Neutrophil (primary cell): ENCODE data around the gene GCNT2.
A peak's percentile ranks its signal among the peaks of the same experiment; 100 is the strongest.

ENCODE experiments used
- H3K27ac ChIP-seq: fragments of 200-600 bp; sonication (generic); 2 replicates; pipeline ENCODE4 v1.5.1; 2016; ENCODE audit warnings: mild to moderate bottlenecking, moderate library complexity
- H3K27me3 ChIP-seq: fragments of 200-600 bp; sonication (generic); 2 replicates; pipeline ENCODE4 v1.6.0; 2016; ENCODE audit warnings: mild to moderate bottlenecking
- H3K36me3 ChIP-seq: fragments of 200-600 bp; sonication (generic); 2 replicates; pipeline ENCODE4 v1.5.1; 2017
- H3K4me1 ChIP-seq, 2 experiments: fragments of 200-600 bp in 1 of 2; sonication (generic) in 1 of 2; 1 replicate in 1 of 2; 2 replicates in 1 of 2; pipeline versions ENCODE4 v1.5.1 to v1.6.1; 2013 to 2016; ENCODE audit warnings: low read depth in 1 of 2, low read length in 1 of 2, mild to moderate bottlenecking in 1 of 2, moderate library complexity in 1 of 2; ENCODE audit not compliant: control insufficient read depth in 1 of 2, insufficient read depth in 1 of 2
- H3K4me3 ChIP-seq, 2 experiments: fragments of 200-600 bp in 1 of 2; sonication (generic) in 1 of 2; 1 replicate in 1 of 2; 2 replicates in 1 of 2; pipeline ENCODE4 v1.5.1; 2013 to 2016; ENCODE audit warnings: low read depth in 1 of 2, low read length in 1 of 2, mild to moderate bottlenecking in 1 of 2, moderate library complexity in 1 of 2
- H3K9me3 ChIP-seq: fragments of 200-600 bp; sonication (generic); 2 replicates; pipeline ENCODE4 v1.5.1; 2016
- TF ChIP-seq, protein P1 (sequence below): fragments of 200-600 bp; sonication (generic); IDR thresholded peaks from 2 replicates; pipeline ENCODE4 v1.5.1; 2016; ENCODE audit warnings: antibody characterized with exemption

GCNT2 gene

DNA sequence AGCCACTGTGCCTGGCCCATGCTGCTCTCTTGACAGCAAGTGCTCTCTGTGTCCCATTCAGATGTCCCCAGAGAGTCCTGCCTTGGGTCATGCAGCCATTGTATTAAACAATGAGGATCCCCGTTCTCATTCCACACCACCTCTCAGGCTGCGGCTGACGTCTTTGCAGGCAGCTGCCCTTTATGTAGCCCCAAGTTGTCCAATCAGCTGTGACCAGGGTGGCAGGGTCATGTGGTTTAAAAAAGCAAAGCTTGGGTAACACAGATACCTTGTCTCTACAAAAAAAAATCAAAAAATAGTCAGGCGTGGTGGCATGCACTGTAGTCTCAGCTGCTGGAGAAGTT lies 13.2 kb downstream of the GCNT2 start:
- Histone ChIP-seq H3K27me3 (peaks cover 15% of the 10 kb centered on the region), H3K4me1 (peaks cover 40 to 43% of the 10 kb centered on the region in 2 experiments), H3K36me3 (no peaks in the 10 kb centered on the region), H3K9me3 (no peaks in the 10 kb centered on the region), H3K27ac (peak overlapping the region; percentile 83), H3K4me3 (no peak overlapping the region)
- TF ChIP-seq, protein P1, sequence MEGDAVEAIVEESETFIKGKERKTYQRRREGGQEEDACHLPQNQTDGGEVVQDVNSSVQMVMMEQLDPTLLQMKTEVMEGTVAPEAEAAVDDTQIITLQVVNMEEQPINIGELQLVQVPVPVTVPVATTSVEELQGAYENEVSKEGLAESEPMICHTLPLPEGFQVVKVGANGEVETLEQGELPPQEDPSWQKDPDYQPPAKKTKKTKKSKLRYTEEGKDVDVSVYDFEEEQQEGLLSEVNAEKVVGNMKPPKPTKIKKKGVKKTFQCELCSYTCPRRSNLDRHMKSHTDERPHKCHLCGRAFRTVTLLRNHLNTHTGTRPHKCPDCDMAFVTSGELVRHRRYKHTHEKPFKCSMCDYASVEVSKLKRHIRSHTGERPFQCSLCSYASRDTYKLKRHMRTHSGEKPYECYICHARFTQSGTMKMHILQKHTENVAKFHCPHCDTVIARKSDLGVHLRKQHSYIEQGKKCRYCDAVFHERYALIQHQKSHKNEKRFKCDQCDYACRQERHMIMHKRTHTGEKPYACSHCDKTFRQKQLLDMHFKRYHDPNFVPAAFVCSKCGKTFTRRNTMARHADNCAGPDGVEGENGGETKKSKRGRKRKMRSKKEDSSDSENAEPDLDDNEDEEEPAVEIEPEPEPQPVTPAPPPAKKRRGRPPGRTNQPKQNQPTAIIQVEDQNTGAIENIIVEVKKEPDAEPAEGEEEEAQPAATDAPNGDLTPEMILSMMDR, result no peak

DNA sequence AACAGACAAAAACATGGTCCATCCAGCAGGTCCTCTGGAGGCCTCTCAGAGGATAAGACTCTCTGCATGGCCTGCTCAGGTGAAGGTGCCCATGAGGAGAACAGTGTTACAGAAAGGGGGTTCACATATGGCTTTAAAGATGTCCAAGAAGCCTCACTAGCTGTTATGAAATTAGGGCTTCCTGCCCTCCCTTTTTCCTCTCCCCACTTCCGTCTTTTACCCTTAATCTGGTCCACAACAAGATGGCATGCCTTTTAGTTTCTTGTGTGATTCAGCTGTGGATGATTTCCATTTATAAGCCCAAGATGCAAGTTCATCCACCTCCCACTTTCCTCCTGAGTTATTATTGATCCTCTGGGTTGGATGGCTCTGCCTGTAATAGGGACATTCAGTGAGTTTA lies 14.0 kb downstream of the GCNT2 start:
- H3K4me3 ChIP-seq, result peak overlapping the region; percentile 15 to 17
- peak overlapping the region; percentile 83 for H3K27ac ChIP-seq
- H3K9me3 ChIP-seq, result no peaks in the 10 kb centered on the region
- no peaks in the 10 kb centered on the region for H3K36me3 ChIP-seq
- H3K27me3 ChIP-seq, result peaks cover 8% of the 10 kb centered on the region
- H3K4me1 ChIP-seq, result peaks cover 37 to 39% of the 10 kb centered on the region in 2 experiments
- TF ChIP-seq, protein P1, result no peak

DNA sequence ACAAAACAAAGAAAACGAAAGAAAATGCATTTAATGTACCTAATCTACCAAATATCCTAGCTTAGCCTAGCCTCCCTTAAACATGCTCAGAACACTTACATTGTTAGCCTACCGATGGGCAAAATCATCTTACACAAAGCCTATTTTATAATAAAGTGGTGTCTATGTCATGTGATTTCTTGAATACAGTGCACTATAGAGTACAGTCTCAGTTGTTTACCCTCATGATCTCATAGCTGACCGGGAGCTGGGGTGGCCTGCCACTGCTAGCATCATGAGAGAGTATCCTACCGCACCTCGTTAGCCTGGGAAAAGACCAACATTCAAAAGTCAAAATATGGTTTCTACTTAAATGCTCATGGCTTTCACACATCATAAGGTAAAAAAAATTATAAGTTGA lies 16.6 kb downstream of the GCNT2 start:
- H3K4me3 ChIP-seq, result no peak overlapping the region
- TF ChIP-seq, protein P1, result no peak
- H3K9me3 ChIP-seq, result no peaks in the 10 kb centered on the region
- H3K27me3 ChIP-seq, result no peaks in the 10 kb centered on the region
- H3K27ac ChIP-seq, result no peak overlapping the region
- H3K36me3 ChIP-seq, result no peaks in the 10 kb centered on the region
- peaks cover 37 to 42% of the 10 kb centered on the region in 2 experiments for H3K4me1 ChIP-seq

DNA sequence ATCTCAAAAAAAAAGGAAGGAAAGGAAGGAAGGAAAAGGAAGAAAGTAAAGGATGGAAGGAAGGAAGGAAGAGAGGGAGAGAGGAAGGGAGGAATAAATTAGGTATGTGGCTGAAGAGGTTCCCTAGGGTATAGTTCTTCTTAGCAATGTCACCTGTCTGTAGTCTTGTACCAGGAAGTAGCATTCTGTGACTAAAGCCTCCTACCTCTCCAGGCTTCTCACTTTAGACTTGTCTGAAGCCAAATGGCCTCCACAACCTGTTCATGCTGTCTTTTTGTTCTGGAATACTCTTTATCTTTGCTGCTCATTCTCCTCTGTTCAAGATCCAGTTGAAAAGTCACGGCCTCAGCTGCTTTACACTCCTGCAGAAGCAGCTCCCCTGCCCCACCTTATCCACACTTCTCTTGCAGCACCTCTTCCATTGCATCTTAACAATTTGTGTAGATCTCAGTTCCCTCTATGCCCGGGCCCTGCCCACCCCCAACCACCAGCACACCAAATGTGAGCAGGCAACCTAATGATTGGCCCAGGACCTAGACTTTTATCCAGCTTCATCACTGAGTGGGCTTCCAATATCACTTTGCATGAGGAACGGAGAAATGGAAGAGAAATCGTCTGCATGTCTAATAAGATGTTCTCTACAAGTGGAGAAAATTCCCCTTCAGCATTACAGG lies 19.1 kb downstream of the GCNT2 start:
- no peaks in the 10 kb centered on the region for H3K9me3 ChIP-seq
- TF ChIP-seq, protein P1, result no peak
- no peak overlapping the region for H3K27ac ChIP-seq
- H3K27me3 ChIP-seq, result no peaks in the 10 kb centered on the region
- no peaks in the 10 kb centered on the region for H3K36me3 ChIP-seq
- peaks cover 21 to 23% of the 10 kb centered on the region in 2 experiments for H3K4me1 ChIP-seq
- no peak overlapping the region for H3K4me3 ChIP-seq

DNA sequence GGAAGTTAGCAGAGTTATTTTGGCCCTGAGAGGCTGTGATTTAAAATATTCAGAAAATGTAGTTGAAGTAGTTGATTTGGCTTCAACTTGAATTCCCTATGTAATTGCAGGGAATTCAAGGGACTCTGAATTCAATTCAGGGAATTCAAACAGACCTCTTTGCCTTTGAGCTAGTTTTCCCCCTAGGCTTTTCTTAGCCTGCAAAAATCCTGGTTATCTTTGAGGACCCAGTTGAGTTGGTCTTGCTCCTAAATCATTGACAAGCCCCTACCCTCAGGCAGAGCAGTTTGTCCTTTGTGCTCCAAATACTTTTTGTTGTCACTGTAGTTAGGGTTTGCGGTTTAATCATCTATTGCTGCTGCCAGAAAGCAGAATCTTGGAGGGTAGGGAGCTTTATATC lies 20.4 kb downstream of the GCNT2 start:
- no peaks in the 10 kb centered on the region for H3K9me3 ChIP-seq
- TF ChIP-seq, protein P1, result no peak
- H3K4me1 ChIP-seq, result peaks cover 7 to 10% of the 10 kb centered on the region in 2 experiments
- no peak overlapping the region for H3K4me3 ChIP-seq
- H3K27me3 ChIP-seq, result no peaks in the 10 kb centered on the region
- H3K36me3 ChIP-seq, result no peaks in the 10 kb centered on the region
- no peak overlapping the region for H3K27ac ChIP-seq
